A549 (cell line): ENCODE results near the gene FCGR3B.
"Not testable (repeated sequence)": the region's sequence is repeated elsewhere in the genome, so short reads cannot be mapped to it uniquely, and the experiment has no call there.

Experiments
- BHLHE40 ChIP-seq: IDR thresholded peaks from 2 replicates; pipeline ENCODE4 v1.6.1; 2012; ENCODE audit warnings: low read depth, low read length, inconsistent platforms
- CBX8 ChIP-seq: fragments of 200-600 bp; sonication (generic); IDR thresholded peaks from 2 replicates; pipeline ENCODE4 v1.6.1; 2016
- CEBPB ChIP-seq, 2 experiments: fragments of >200 bp in 1 of 2; sonication (Bioruptor Twin) in 1 of 2; formaldehyde crosslinking in 1 of 2; IDR thresholded peaks; 2 replicates each; pipeline ENCODE4 v1.6.1; 2012 to 2016
- CTCF ChIP-seq: fragments of >200 bp; sonication (Bioruptor Twin); formaldehyde crosslinking; IDR thresholded peaks from 3 replicates; pipeline ENCODE4 v1.5.1; 2016
- E2F6 ChIP-seq: IDR thresholded peaks from 2 replicates; pipeline ENCODE4 v1.6.1; 2012; ENCODE audit warnings: low read depth, borderline replicate concordance
- FOSL2 ChIP-seq, 2 experiments: fragments of 450-650 bp in 1 of 2; fragments of >200 bp in 1 of 2; sonication (Bioruptor Twin) in 1 of 2; formaldehyde crosslinking; IDR thresholded peaks; 2 replicates each; pipeline versions ENCODE4 v1.5.0 to v1.6.1; 2016 to 2020; ENCODE audit warnings: mild to moderate bottlenecking in 1 of 2, moderate library complexity in 1 of 2
- MAX ChIP-seq: IDR thresholded peaks from 2 replicates; pipeline ENCODE4 v1.6.1; 2012
- POLR2A ChIP-seq: IDR thresholded peaks from 2 replicates; pipeline ENCODE4 v1.6.1; 2012; ENCODE audit warnings: mild to moderate bottlenecking, low read length
- SREBF2 ChIP-seq: fragments of 450-650 bp; IDR thresholded peaks from 2 replicates; pipeline ENCODE4 v1.6.1; 2014; ENCODE audit warnings: mild to moderate bottlenecking, moderate library complexity
- USF2 ChIP-seq: fragments of 450-650 bp; IDR thresholded peaks from 2 replicates; pipeline ENCODE4 v1.6.1; 2014; ENCODE audit warnings: antibody characterized with exemption

GRCh38 chr1:161593092-161593755, 37.8 kb downstream of the FCGR3B start:
- not testable (repeated sequence) for TF ChIP-seq USF2; E2F6; SREBF2; MAX; BHLHE40; CEBPB (IDR thresholded peaks at IDR 0.05); CTCF; FOSL2 (IDR thresholded peaks at IDR 0.05); FOSL2 (CRISPR knock-in tag; IDR thresholded peaks at IDR 0.05); CBX8; POLR2A
